NCI-H1105 (cell line): ENCODE data around the gene ACTR3.

ENCODE experiments used
- DNase-seq: peaks from one replicate; lab custom pipeline; 2025; lab: John Stamatoyannopoulos, UW

The ACTR3 gene

DNA sequence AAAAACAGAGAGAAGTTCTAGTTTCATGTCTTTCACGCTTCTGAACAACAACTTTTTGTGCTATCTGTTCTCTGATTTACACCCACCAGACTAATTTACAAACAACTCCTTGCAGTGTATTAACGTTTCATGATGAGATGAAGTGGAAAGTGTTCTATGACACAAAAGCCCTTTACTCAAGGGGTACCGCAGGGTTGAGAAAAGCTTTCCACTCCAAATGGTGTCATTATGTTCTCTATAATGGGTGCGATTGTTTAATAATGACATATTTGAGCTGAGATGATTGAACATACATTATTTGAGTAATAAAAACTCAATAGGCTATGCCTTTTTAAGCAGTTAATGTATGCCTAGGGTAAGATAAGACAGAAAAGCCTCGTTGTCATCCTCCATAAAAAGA lies 76.3 kb downstream of the ACTR3 start:
- DNase-seq = no peak

DNA sequence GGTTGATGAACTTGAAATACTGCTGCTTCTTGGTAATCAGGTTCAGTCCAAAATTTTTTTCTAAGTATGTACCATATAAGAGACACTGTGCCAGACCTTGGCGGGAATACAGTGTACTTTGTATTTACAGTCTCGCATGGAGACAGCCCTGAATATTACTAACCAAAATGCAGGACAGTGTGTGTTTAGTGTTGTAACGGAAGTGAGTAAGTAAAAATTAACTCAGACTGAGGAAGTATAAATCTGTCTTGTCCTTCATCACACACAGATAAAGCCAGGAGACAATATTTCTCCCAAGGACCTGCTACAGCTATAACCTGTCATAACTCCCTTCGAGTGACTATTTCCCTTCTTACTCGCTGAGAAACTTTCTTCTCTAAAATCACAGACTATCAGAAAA lies 76.9 kb downstream of the ACTR3 start:
- DNase-seq = no peak

DNA sequence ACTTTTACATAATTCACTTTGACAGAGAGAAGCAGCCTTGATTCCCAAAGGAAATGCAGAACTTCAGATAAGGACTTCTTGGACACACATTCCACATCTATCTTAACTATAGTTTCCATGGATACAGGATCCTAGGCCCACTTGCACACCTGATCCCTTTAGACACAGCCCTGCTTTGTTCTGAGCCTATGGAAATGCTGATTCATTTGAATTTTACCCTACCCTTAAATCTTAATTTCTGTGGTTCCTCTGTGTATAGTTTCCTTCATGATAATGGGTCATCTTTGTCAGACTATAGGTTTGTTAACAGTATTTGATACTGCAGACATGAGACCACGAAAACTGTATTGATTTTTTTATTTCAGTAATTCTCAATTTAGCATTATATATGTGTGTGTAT lies 77.4 kb downstream of the ACTR3 start:
- no peak for DNase-seq

DNA sequence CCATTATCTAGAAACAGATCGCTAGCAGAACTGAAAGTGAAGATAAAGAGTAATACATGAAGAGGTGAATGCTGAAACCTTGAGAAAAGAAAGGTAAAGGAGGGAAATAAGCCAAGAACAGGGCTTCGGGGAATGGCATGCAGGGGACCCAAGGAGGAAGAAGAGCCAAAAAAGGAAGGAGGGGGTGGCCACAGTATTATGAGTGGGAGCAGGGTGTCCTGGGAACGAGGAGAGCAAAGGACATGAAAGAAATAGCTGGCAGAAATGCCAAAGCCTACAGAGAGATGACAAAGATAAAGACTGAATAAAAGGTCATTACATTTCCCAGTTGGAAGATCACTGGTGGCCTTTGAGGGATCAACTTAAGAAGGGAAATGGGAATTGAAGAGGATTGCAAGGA lies 82.9 kb downstream of the ACTR3 start:
- DNase-seq = no peak

DNA sequence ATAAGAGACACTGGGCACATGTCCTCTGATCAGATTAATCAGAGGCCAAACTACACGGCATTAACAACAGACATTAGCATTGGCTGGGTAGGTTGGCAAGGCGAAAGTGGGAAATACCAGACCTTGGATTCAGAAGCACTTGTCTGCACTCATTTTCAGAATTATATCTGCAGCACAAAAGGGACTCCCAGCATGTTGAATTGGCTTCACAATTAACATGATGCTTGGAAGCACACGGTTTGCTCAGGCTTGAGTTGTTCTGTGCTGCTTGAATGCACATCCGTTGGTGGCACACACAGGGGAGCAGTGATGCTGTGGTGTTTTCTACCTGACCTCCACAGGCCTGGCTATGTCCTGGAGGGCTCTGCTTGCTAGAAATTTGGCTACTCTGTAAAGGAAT lies 83.9 kb downstream of the ACTR3 start:
- DNase-seq = no peak

DNA sequence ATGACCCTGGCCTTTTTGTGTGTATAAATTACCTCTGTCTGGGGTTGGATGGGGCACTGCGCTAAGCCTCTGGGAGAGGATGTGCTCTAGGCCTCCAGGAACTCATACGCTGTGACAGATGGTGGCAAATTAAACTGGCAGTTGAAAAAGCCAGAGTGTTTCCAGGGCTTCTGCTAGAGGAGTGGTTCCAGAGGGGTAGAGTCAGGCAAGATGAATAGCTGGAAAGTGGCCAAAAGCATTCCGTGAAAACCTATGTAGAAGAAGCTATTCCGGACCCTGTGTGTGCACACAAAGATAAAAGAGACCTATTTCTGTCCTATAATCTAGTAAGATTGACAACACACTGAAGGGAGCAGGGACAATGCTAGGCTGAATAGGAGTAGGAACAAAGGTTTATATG lies 84.8 kb downstream of the ACTR3 start:
- no peak for DNase-seq

DNA sequence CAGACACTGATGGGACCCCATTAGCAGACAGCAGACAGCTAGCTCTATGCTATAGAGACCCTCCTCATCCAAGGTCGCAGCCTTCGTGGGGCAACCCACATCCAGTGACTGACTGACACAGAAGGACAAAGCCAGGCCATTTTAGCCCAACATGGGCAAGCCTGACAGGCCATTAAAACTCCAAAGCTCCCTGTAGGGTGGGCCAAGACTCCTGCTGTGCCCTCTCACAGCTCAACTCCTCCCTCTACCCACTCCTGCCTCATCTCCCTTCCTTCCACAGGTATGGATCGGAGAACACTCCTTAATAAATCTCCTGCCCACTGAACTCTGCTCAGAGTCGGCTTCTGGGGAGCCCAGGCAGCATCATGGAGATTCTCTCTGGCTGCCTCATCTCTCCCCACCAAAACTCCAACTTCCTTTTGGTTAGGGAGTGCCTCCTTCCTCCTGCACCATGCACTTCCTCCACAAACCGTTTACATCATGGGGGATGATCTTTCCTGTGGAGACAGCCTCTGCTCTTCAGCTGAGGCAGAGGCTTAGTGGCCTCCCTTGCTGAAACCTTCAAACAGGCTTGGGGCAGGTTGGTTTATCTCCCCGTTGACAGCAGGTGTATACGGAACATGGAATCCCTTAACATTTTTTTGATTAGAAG lies 86.5 kb downstream of the ACTR3 start:
- DNase-seq = no peak

DNA sequence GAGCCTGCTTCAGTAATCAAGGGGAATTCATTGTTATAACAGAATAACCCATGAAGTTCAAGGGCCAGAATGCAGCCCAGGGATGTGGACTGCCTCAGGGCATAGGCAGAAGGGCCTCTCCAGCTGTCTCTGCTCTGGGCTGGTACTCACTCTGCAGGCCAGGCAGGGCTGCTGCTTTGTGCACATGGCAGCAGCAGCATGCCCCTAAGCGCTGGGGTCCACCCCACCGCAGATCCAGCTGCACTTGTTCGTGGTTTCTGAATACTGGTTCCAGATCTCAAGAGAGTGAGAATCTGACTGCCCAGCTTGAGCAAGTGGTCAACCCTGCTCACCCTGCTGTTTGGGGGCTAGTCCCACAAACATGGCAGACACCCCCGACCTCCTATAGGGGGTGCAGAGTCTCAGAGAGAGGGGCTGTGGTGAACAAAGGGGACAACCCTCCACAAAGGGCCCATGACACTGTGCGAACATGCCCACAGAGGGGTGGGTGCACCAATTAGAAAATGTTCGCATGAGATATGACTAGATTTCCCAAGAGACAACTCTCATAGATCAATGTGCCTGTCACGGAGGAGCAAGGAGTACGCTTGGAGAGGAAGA lies 87.3 kb downstream of the ACTR3 start:
- DNase-seq = no peak

DNA sequence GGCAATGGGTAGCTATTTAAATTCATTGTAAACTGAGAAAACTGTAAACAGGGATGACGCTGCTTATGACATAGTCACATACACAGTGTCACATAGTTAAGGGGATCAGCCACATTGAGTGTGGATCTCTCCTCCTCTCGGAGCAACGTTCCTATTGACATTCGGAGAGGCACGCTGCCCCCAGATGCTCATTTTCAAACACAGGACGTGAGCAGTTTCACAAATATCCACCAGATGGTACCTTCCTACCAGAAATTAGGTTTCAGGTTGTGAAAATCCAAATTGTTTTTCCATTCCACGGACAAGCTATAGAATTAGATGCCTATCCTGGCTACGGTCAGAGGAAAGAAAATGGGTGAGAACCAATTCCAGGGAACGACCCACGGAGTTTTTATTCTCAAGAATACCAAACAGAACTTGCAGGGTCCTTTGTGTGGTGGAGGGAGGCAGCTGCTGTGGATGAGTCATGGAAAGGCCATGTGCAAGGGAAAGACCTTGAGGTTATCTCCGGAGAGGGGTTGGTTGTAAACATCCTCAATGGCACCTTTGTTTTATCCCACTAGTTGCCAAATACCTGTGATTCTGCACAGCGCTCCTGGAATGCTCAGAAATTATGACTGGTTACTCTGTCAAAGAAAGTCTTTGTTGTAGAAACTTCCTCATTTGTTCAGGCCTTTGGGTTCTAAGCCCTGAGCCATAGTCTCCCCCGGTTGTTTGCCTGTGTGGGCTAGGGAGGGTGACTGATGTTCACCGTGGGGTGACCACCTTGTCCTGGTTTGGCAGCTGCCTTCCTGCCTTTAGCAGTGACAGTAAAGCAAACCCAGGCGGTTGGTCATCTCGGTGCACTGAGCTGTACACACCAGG lies 88.0 kb downstream of the ACTR3 start:
- DNase-seq = peak; percentile 1

DNA sequence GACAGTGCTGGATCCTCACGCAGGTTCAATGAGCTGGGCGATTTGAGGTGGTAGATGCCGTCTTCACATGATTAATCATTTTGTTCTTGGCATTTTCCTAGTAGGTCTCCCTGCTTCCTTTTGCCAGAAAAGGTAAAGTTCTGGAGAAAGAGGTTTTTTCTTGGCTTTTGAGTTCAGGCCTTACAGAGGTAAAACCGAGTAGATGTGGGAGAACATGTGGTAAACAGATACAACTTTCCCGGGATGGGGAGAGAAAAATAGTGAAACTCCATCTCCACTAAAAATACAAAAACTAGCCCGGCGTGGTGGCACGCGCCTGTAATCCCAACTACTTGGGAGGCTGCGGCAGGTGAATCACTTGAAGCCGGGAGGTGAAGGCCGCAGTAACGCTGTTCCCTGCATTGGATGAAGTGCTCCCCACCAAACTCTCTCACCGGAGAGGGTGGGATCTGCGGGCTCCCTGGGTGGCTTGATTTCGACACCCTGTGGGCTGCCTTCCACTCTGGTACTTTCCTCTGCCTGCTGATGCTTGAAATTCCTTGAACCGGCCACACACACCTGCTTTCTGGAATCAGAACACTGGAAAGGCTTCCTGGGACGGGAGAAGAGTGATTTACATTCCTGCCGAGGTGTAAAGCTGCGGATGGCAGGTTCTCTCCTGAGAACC lies 88.8 kb downstream of the ACTR3 start:
- DNase-seq = no peak

DNA sequence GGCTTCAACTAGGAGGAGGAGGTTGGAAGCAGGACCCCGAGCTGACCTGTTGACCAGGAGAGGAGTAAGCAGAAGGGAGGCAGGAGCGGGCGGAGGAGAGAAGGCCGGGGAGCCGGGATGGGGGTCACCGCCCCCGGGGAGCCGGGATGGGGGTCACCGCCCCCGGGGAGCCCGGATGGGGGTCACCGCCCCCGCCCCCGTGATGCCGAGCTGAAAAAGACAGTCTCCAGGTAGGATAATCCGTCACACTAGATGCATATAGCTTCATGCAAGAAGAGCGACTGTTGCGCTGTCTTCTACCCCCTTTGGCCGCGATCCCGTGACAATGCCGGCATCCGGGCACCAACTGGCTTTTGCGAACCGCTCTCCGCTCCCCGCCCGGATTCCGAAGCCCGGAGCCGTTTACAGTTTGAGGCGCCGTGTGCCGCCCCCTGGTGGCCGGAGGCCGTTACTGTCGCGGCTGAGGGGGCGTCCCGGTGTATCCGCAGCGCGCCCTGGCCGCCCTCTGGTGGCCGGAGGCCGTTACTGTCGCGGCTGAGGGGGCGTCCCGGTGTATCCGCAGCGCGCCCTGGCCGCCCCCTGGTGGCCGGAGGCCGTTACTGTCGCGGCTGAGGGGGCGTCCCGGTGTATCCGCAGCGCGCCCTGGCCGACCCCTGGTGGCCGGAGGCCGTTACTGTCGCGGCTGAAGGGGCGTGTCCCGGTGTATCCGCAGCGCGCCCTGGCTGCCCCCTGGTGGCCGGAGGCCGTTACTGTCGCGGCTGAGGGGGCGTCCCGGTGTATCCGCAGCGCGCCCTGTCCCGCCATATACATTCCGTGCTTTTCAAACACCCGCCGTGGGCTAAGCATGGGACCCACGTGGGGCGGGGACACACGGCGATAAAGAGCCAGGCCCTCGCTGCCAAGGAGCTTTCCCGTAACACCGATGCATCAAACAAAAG lies 89.6 kb downstream of the ACTR3 start:
- no peak for DNase-seq

DNA sequence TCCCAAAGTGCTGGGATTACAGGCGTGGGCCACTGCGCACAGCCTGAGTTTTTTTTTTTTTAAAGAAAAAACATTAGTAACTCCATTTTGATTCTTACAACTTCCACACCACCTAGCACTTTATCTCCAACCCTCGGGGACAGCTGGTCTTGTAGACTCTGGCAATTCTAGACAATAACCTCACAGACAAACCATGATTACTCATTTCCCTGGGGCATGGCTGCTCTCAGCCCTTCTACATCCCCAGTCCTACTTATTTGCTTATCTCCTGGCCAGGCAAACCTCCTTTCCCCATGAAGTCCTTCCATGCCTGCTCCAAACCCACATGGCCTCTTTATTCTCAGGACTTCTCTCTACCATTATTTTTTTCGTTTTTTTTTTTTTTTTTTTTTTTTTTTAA lies 91.1 kb downstream of the ACTR3 start:
- DNase-seq = no peak

DNA sequence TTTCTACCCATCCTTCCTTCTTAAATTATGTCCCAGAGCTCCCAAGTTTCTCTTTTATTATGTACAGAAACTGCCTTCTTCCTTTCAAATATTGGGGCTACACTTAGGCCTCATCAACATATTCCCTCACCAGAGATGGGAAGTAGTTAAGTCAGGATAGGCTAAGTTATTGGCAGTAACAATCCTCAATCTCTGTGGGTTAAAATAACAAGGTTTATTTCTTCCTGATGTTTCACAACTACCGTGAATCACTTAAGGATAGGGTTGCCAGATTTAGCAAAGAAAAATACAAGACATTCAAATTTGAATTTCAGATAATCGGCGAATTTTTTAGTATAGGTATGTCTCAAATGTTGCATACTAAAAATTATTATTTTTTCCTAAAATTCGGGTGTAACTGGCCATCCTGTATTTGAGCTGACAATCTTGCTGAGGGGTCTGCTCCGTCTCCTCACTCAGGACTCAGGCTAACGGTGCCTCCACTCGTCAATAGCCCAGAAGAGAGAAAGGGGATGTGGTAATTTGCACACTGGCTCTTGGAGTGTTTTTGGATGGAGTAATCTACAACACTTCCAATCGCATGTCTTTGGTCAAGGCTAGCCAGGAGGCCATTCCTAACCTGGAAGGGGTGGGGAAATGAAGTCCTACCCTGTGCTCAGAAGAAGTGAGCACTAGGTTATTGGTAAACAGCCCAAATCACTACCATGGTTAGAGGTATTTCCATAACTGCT lies 91.7 kb downstream of the ACTR3 start:
- no peak for DNase-seq

DNA sequence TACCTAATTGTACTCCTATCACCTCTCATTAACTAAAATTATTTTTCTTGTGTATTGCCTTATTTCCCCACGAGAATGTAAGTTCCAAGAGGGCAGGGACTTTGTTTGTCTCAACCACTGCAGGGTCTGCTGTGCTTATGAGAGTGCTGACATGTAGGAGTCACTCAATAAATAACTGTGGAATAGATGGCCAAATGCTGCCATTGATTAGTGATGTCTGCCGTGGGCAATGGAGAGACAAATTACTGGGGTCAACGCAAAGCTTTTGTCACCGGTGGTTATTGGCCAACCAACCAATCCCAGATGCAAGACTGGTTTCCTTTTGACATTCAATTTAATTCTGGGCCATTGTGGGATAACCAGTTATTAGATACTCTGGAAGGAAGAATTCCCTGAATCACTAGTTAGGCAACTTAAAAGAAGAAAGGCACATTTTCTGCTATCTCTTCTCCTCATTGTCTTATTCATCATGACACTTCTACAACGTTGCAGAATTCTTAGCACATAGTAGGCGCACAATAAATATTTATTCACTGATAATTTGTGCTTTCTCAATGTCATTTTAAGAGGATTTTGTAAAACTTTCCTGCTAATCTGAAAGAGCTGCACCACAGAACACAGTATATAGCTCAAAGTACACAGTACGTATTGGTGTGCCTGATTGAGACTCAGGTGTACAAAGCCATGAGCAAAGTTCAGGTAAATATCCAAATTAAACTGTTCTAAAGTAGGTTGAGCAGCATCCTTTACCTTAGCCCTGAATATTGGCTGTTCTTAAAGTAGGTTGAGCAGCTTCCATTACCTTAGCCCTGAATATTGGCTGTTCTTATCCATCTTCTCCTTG lies 95.9 kb downstream of the ACTR3 start:
- no peak for DNase-seq

DNA sequence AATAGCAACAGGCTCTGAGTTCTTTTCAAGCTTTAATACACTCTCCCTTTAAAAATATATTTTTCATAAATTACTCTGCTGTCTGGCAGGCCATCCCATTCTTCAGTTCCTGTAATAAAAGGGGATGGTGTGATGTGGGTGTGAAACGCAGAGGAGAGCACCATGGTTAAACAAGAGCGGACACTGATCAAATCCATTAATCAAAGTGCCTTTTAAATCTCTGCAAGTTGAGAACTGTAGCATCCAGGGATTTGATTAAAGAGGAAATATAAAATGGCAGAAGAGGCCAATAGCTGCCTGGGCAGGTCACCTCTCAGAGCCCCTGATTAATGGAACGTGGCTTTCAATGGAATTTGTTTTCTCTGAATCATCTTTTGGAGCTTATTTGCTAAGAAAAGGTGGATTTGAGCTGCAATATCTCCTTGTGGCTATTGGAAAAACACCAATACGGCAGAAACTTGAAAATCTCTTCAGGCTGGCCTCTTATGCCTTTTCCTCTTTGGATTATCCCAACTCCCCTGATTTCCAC lies 96.9 kb downstream of the ACTR3 start:
- DNase-seq = no peak

DNA sequence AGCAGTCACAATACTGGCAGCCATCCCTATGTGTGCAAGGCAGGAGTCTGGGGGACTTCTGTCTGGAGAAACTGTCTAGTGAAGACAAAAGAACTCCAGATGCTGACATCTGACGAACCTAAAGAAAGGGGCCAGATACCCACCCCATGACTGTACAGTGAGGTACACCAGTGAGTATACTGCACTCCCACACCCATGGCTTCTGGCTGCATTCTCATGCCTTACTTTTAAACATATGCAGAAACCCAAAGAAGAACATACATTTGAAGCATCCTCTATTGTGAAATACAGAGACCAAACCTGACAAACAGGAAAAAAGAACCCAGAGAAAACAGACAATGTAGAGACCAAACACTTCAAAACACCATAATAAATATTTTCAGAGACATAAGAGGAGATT lies 102.2 kb downstream of the ACTR3 start:
- no peak for DNase-seq

DNA sequence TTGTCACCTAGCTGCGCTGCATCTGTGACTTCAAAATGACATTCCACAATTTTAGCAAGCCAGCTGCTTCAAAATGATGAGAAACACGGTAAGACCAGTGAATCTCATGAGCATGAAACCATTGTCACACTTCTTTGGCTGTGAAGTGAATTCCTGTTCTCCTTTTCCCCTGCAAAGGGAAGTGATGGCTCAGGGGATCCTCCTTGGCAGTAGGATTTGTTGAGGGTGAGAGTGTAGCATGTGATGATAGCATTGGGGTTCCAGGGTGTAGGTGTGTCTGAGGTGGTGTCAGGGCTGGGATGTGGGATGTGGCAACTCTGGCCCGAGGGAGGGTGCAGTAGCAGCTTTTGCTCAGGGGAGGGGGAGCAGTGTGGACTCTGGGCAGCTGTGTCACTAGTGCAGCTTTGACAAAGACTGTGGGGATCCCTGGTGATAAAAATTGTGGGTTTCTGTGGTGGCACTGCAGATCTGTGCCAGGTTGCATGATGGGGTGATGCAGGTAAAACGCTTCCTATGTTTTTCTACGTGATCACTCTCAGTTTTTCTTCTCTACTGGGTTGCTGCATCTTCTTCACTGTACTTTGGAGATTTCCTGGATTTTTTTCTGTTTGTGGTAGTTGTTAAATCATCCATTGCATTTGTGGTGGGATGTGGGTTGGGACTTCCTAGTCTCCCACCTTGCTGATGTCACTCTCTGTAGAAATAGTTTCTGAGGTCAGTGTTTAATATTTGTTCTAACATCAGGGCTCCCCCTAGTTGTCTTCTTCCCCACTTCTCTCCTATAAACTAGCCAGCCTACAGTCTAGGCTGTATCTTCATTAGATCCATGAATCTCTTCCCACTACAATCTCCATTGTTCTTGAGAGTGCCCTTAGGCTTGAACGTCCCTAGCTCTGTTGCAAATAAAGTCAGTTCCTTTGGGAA lies 107.0 kb downstream of the ACTR3 start:
- no peak for DNase-seq

DNA sequence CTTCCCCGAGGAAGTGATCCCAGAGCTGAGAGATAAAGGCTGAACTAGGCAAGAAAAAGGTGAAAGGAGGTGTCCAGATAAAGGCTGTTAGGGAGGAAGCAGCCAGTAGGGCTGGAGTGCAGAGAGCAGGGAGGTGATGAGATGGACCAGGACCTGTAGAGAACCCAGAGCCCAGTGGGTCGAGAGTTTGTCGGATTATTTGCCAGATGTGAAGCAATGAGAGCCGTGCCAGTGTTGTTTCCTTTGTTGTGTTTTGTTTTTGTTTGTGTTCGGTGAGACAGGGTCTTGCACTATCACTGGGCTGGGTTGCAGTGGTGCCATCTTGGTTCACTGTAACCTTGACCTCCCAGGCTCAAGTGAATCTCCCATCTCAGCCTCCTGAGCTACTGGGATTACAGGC lies 111.3 kb downstream of the ACTR3 start:
- DNase-seq = no peak

DNA sequence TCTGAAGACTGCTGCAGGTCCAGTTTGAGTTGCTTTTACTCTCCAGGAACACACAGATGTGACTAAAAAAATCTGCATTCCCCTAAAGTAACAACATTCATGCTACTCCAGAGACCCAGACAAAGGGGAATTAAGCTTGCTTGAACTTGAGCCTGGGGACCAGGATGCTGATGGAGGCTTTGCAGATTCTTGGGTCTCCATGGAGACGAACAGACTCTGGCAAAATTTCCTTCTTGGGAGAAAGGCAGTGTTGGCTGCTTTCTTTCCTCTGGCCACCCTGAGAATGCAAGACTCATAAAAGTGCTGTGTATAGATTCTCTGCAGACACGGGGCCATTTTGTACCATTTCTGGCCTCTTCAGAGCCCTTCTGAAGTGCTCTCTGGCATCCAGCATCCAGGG lies 112.0 kb downstream of the ACTR3 start:
- no peak for DNase-seq
